Stimulated activated CD4-positive, alpha-beta T cell treated with anti-CD3 and anti-CD28 coated beads, Interleukin-1b, Interleukin-23, amount 100 ng/mL, for 4 hours (primary cell): Measurements from ENCODE around the gene GDAP1L1.
"Not testable (repeated sequence)": the region's sequence is repeated elsewhere in the genome, so short reads cannot be mapped to it uniquely, and the experiment has no call there.

ENCODE experiments used
- DNase-seq, 2 donors: peaks; one replicate each; pipeline ENCODE4 v3.0.0-alpha.2; 2020; ENCODE audit warnings: low read depth in 2 of 2

GDAP1L1 gene

GRCh38 chr20:44302026-44302669, 55.0 kb downstream of the GDAP1L1 start:
- DNase-seq: no peak

DNA sequence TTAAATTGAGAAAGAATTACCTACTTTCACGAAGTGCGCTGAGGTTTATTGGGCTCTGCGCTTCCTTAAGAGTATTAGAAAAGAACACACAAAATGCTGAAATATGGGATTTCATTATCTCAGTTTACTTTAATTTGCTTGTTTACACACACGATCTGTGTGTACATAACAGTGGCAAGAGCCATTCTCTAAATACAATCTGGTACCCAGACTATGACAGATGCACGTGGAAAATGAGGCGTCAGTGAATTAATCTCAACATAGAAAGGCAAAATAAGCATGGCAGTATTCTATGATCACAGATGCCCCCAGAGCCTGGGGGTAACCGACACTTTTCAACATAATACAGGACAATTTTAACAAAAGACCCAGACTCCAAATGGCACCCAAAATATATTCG, 55.6 kb downstream of the GDAP1L1 start:
- DNase-seq: no peak

GRCh38 chr20:44304383-44304782, 57.3 kb downstream of the GDAP1L1 start:
- DNase-seq: no peak

- no peak for DNase-seq
Measured at GRCh38 chr20:44306927-44307326, 59.8 kb downstream of the GDAP1L1 start.

GRCh38 chr20:44309763-44310663, 62.9 kb downstream of the GDAP1L1 start:
- no peak for DNase-seq

- DNase-seq: peak; percentile 98 to 99
Measured at GRCh38 chr20:44310664-44311639, 63.8 kb downstream of the GDAP1L1 start, which contains the start of gene FITM2. FITM2 (minus strand) TSS chr20:44311202; CDS start chr20:44311148, 54 bp downstream.

- no peak for DNase-seq
Measured at GRCh38 chr20:44314870-44315269, 67.8 kb downstream of the GDAP1L1 start.

GRCh38 chr20:44319839-44320422, 72.8 kb downstream of the GDAP1L1 start:
- no peak for DNase-seq

DNA sequence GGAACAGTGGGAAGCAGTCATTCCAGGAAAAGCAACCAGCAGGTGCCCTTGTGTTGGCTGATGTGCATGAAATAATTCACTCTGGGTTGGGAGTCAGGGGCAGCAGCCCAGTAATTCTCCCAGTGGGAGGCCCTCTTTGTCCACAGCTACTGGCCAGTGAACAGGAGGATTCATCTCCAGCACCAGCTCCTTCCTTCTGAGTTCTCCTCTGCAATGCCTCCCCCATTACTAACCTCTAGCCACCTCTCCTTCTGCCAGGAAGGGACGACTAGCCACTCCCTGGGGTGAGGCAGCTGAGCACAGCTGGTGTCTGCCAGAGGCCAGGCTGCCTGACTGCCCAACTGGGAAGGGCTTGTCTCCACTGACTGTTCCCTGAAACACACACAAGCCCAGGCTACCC, 77.2 kb downstream of the GDAP1L1 start:
- DNase-seq: no peak

DNA sequence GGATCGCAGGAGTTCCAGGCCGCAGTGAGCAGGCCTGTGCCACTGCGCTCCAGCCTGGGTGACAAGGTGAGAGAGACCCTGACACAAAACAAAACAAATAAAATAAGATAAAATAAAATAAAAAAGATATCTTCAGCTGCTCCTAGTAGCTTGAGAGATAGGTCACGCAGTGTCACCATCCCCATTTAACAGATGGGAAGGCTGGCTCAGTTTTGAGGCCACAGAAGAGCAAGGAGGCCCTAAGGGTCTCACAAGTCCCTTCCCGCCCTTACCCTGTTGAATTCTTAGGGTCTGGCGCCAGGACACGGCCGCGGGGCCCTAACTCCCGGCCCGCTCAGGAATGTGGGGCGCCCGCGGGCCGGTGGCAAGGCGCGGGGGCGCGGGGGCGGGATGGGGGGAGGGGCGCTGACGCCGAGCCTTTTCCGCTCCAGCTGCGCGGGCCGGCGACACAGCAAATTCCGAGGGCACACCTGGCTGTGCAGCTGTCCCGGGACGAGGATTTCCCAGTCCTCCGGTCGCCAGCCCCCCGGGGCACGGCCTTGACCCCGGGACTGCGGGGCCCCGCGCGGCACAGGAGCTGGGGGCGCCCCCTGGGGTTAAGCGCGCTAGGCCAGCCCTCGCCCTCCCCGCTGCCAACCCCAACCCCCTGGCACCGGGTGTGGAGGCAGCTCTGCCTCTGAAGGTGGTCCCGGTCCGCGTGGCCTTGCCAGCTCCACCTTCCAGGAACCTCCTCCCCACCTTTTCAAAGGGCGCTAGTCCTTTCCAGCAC, 79.5 kb downstream of the GDAP1L1 start:
- peak; percentile 22 to 34 for DNase-seq

DNA sequence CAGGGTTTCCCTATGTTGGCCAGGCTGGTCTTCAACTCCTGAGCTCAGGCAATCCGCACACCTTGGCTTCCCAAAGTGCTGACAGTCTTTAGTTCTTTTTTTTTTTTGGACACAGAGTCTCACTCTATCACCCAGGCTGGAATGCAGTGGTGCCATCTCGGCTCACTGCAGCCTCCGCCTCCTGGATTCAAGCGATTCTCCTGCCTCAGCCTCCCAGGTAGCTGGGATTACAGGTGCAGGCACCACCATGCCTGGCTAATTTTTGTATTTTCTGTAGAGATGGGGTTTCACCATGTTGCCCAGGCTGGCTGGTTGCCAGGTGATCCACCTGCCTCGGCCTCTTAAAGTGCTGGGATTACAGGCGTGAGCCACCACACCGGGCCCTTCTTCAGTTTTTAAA, 80.6 kb downstream of the GDAP1L1 start:
- DNase-seq: not testable (repeated sequence)

- DNase-seq: no peak
Measured at GRCh38 chr20:44328428-44328827, 81.3 kb downstream of the GDAP1L1 start.
